ENCODE results near the gene SORCS3.

The SORCS3 gene

GRCh38 chr10:104744052-104744451 is 103.0 kb downstream of the SORCS3 start:
- H3K4me3 ChIP-seq (ENCODE audit: low read length), result no peak overlapping the region
- no peaks in the 10 kb centered on the region for H3K9me3 ChIP-seq (replicated peaks; ENCODE audit: low read length)
- no peak overlapping the region for H3K4me2 ChIP-seq (ENCODE audit: low read length)
- H3K36me3 ChIP-seq (ENCODE audit: insufficient read depth, low read length), result no peaks in the 10 kb centered on the region
- no peak overlapping the region for H3K9ac ChIP-seq (ENCODE audit: low read depth, low read length)
- no peaks in the 10 kb centered on the region for H3K4me1 ChIP-seq (ENCODE audit: control insufficient read depth, insufficient read depth, low read length)
- no peaks in the 10 kb centered on the region for H3K27me3 ChIP-seq (ENCODE audit: control insufficient read depth, insufficient read depth, low read length)

DNA sequence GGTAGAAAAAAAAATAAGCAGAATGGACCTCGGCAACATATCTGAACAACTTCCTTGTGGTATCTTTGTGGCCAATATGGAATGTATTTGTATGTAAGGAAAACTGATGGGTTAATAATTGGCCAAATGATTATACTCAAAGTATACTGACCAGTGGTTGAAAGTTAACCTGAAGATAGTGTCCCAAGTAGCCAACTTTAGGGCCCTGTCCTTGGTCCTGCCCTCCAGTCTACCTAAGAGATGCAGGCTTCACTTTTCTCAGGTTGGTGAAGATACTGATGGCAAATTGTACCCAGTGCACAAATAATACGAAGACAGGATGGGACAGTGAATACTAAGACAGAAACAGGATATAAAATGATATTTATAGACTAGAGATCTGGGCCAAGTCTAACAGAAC is 109.2 kb downstream of the SORCS3 start:
- H3K9ac ChIP-seq (ENCODE audit: low read depth, low read length), result no peak overlapping the region
- H3K9me3 ChIP-seq (replicated peaks; ENCODE audit: low read length), result no peaks in the 10 kb centered on the region
- no peaks in the 10 kb centered on the region for H3K36me3 ChIP-seq (ENCODE audit: insufficient read depth, low read length)
- no peak overlapping the region for H3K4me2 ChIP-seq (ENCODE audit: low read length)
- H3K4me3 ChIP-seq (ENCODE audit: low read length), result no peak overlapping the region
- no peaks in the 10 kb centered on the region for H3K27me3 ChIP-seq (ENCODE audit: control insufficient read depth, insufficient read depth, low read length)
- no peaks in the 10 kb centered on the region for H3K4me1 ChIP-seq (ENCODE audit: control insufficient read depth, insufficient read depth, low read length)

- Histone ChIP-seq H3K27me3 (ENCODE audit: control insufficient read depth, insufficient read depth, low read length) (no peaks in the 10 kb centered on the region), H3K9ac (ENCODE audit: low read depth, low read length) (no peak overlapping the region), H3K4me2 (ENCODE audit: low read length) (no peak overlapping the region), H3K4me3 (ENCODE audit: low read length) (no peak overlapping the region), H3K36me3 (ENCODE audit: insufficient read depth, low read length) (no peaks in the 10 kb centered on the region), H3K9me3 (replicated peaks; ENCODE audit: low read length) (no peaks in the 10 kb centered on the region), H3K4me1 (ENCODE audit: control insufficient read depth, insufficient read depth, low read length) (no peaks in the 10 kb centered on the region)
Measured at GRCh38 chr10:104762793-104763192, 121.7 kb downstream of the SORCS3 start.

- Histone ChIP-seq H3K4me1 (ENCODE audit: control insufficient read depth, insufficient read depth, low read length) (no peaks in the 10 kb centered on the region), H3K4me2 (ENCODE audit: low read length) (no peak overlapping the region), H3K36me3 (ENCODE audit: insufficient read depth, low read length) (no peaks in the 10 kb centered on the region), H3K27me3 (ENCODE audit: control insufficient read depth, insufficient read depth, low read length) (no peaks in the 10 kb centered on the region), H3K4me3 (ENCODE audit: low read length) (no peak overlapping the region), H3K9ac (ENCODE audit: low read depth, low read length) (no peak overlapping the region), H3K9me3 (replicated peaks; ENCODE audit: low read length) (no peaks in the 10 kb centered on the region)
Measured at GRCh38 chr10:104766341-104766740, 125.3 kb downstream of the SORCS3 start.

- Histone ChIP-seq H3K27me3 (ENCODE audit: control insufficient read depth, insufficient read depth, low read length) (no peaks in the 10 kb centered on the region), H3K4me2 (ENCODE audit: low read length) (no peak overlapping the region), H3K4me1 (ENCODE audit: control insufficient read depth, insufficient read depth, low read length) (no peaks in the 10 kb centered on the region), H3K9ac (ENCODE audit: low read depth, low read length) (no peak overlapping the region), H3K36me3 (ENCODE audit: insufficient read depth, low read length) (no peaks in the 10 kb centered on the region), H3K9me3 (replicated peaks; ENCODE audit: low read length) (no peaks in the 10 kb centered on the region), H3K4me3 (ENCODE audit: low read length) (no peak overlapping the region)
Measured at GRCh38 chr10:104767282-104767681, 126.2 kb downstream of the SORCS3 start.

DNA sequence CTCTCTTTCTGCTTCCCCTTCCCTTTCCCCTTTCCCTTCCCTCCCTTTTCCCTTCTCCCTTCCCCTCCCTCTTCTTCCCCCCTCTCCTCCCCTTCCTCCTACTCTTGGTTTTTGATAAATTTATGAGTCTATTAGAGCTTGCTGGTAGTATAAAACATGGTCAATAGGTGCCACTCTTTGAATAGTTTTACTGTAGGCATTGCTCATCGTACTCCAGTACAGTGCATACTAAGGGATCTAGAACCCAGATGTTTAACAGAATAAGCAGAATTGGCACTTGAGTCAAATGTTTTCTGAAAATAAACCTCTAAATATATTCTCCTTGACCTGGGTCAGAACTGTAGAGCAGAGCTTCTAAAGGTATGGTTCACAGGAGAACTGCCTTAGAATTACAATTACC is 126.7 kb downstream of the SORCS3 start:
- no peaks in the 10 kb centered on the region for H3K4me1 ChIP-seq (ENCODE audit: control insufficient read depth, insufficient read depth, low read length)
- no peaks in the 10 kb centered on the region for H3K36me3 ChIP-seq (ENCODE audit: insufficient read depth, low read length)

GRCh38 chr10:104773105-104773504 is 132.0 kb downstream of the SORCS3 start:
- H3K4me1 ChIP-seq (ENCODE audit: control insufficient read depth, insufficient read depth, low read length), result no peaks in the 10 kb centered on the region
- H3K9me3 ChIP-seq (replicated peaks; ENCODE audit: low read length), result no peaks in the 10 kb centered on the region
- no peak overlapping the region for H3K4me3 ChIP-seq (ENCODE audit: low read length)
- H3K36me3 ChIP-seq (ENCODE audit: insufficient read depth, low read length), result no peaks in the 10 kb centered on the region
- H3K4me2 ChIP-seq (ENCODE audit: low read length), result no peak overlapping the region
- no peaks in the 10 kb centered on the region for H3K27me3 ChIP-seq (ENCODE audit: control insufficient read depth, insufficient read depth, low read length)
- H3K9ac ChIP-seq (ENCODE audit: low read depth, low read length), result no peak overlapping the region

More for the DNA sequence above, 126.7 kb downstream of the SORCS3 start:
- H3K27me3 ChIP-seq (ENCODE audit: control insufficient read depth, insufficient read depth, low read length), result no peaks in the 10 kb centered on the region
- H3K4me3 ChIP-seq (ENCODE audit: low read length), result no peak overlapping the region
- no peak overlapping the region for H3K4me2 ChIP-seq (ENCODE audit: low read length)
- H3K9me3 ChIP-seq (replicated peaks; ENCODE audit: low read length), result no peaks in the 10 kb centered on the region
- H3K9ac ChIP-seq (ENCODE audit: low read depth, low read length), result no peak overlapping the region

DNA sequence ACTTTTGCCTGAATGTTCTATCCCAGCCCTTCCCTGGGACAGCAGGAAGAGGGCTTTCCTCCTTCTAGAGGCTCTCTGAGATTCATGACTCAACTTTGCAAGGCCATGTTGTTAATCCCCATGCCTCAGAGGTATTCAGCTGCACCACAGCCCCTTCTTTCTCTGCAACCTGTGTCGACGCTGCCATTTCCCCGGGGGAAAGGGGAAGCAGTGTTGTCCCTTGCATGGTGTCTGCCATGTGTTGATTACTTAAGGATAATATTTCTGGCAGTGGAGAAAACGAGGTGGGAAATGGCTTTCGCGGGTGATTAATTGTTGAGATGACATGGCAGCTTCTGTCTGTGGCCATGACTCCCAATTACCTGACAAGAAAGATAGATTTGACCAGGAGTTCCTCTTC is 133.1 kb downstream of the SORCS3 start:
- Histone ChIP-seq H3K9me3 (replicated peaks; ENCODE audit: low read length) (no peaks in the 10 kb centered on the region), H3K4me1 (ENCODE audit: control insufficient read depth, insufficient read depth, low read length) (no peaks in the 10 kb centered on the region), H3K4me3 (ENCODE audit: low read length) (no peak overlapping the region), H3K36me3 (ENCODE audit: insufficient read depth, low read length) (no peaks in the 10 kb centered on the region), H3K4me2 (ENCODE audit: low read length) (no peak overlapping the region), H3K27me3 (ENCODE audit: control insufficient read depth, insufficient read depth, low read length) (no peaks in the 10 kb centered on the region), H3K9ac (ENCODE audit: low read depth, low read length) (no peak overlapping the region)

DNA sequence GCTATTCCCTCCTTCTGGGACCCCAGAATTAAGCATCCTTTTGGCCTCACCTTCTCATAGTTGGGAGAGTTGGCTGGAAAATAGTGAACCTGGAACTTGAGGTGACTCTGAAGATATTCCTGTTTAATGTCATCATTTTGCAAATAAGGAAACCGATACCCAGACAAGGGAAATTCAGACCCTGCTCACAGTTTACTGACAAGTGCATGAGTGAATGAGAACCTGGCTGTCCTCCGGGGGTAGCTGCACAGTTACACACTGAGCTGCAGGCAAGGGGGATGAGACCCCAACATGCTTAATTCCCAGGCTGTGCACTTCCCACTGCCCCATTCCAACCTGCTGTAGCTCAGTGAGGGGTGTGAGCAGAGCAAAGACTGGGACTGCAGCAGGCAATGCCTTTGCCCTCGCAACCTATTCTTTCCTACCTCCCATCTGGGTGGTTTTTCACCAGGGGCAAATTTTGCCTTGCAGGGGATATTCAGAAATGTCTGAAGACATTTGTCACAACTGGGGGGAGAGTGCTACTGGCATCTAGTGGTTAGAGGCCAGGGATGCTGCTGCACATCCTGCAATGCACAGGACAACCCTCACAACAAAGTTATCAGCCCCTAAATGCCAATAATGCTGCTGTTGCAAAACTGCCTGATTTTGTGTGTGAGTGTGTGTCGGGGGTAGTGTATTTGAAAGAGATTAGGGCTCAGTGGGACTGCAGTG is 136.2 kb downstream of the SORCS3 start:
- Histone ChIP-seq H3K36me3 (ENCODE audit: insufficient read depth, low read length) (no peaks in the 10 kb centered on the region), H3K27me3 (ENCODE audit: control insufficient read depth, insufficient read depth, low read length) (no peaks in the 10 kb centered on the region), H3K9ac (ENCODE audit: low read depth, low read length) (no peak overlapping the region), H3K4me3 (ENCODE audit: low read length) (no peak overlapping the region), H3K9me3 (replicated peaks; ENCODE audit: low read length) (no peaks in the 10 kb centered on the region), H3K4me2 (ENCODE audit: low read length) (no peak overlapping the region), H3K4me1 (ENCODE audit: control insufficient read depth, insufficient read depth, low read length) (no peaks in the 10 kb centered on the region)

GRCh38 chr10:104778371-104778770 is 137.3 kb downstream of the SORCS3 start:
- Histone ChIP-seq H3K4me2 (ENCODE audit: low read length) (no peak overlapping the region), H3K4me3 (ENCODE audit: low read length) (no peak overlapping the region), H3K4me1 (ENCODE audit: control insufficient read depth, insufficient read depth, low read length) (no peaks in the 10 kb centered on the region), H3K36me3 (ENCODE audit: insufficient read depth, low read length) (no peaks in the 10 kb centered on the region), H3K9me3 (replicated peaks; ENCODE audit: low read length) (no peaks in the 10 kb centered on the region), H3K27me3 (ENCODE audit: control insufficient read depth, insufficient read depth, low read length) (no peaks in the 10 kb centered on the region), H3K9ac (ENCODE audit: low read depth, low read length) (no peak overlapping the region)

GRCh38 chr10:104779701-104780100 is 138.6 kb downstream of the SORCS3 start:
- H3K9me3 ChIP-seq (replicated peaks; ENCODE audit: low read length), result no peaks in the 10 kb centered on the region
- no peaks in the 10 kb centered on the region for H3K27me3 ChIP-seq (ENCODE audit: control insufficient read depth, insufficient read depth, low read length)
- H3K4me2 ChIP-seq (ENCODE audit: low read length), result no peak overlapping the region
- H3K36me3 ChIP-seq (ENCODE audit: insufficient read depth, low read length), result no peaks in the 10 kb centered on the region
- no peak overlapping the region for H3K4me3 ChIP-seq (ENCODE audit: low read length)
- no peak overlapping the region for H3K9ac ChIP-seq (ENCODE audit: low read depth, low read length)
- H3K4me1 ChIP-seq (ENCODE audit: control insufficient read depth, insufficient read depth, low read length), result no peaks in the 10 kb centered on the region

DNA sequence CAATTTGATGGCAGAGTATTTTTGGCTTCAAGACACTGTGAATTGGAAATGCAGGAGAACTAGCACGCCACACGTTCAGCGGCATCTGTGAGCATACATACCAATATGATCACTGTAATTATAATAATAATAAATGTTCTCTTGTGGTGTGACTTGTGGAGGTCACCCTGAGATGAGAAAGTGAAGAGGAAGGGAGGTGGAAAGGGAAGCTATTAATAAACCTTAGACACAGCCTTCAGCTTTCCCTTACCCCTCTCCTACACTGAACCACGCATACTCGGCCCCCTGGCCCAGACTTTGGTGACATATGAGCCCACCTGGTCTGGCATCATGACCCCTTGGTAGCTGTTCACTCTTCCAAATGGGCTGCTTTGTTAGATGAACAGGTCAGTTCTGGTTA is 139.1 kb downstream of the SORCS3 start:
- no peak overlapping the region for H3K4me3 ChIP-seq (ENCODE audit: low read length)
- H3K27me3 ChIP-seq (ENCODE audit: control insufficient read depth, insufficient read depth, low read length), result no peaks in the 10 kb centered on the region
- H3K36me3 ChIP-seq (ENCODE audit: insufficient read depth, low read length), result no peaks in the 10 kb centered on the region
- H3K9ac ChIP-seq (ENCODE audit: low read depth, low read length), result no peak overlapping the region
- H3K9me3 ChIP-seq (replicated peaks; ENCODE audit: low read length), result no peaks in the 10 kb centered on the region
- H3K4me1 ChIP-seq (ENCODE audit: control insufficient read depth, insufficient read depth, low read length), result no peaks in the 10 kb centered on the region
- H3K4me2 ChIP-seq (ENCODE audit: low read length), result no peak overlapping the region

All from skeletal muscle satellite cell (primary cell).